ENCODE measurements around the gene RMND1.

Gene RMND1

GRCh38 chr6:151417477-151417876, 34.4 kb downstream of the RMND1 start:
- DNase-seq (ENCODE audit: low spot score) = no peak

- no peak for DNase-seq (ENCODE audit: low spot score)
These were observed 37.2 kb downstream of the RMND1 start for GRCh38 chr6:151414641-151415260.

GRCh38 chr6:151413372-151414145, 38.4 kb downstream of the RMND1 start:
- no peak for DNase-seq (ENCODE audit: low spot score)

GRCh38 chr6:151412909-151413308, 39.0 kb downstream of the RMND1 start:
- DNase-seq (ENCODE audit: low spot score) = no peak

GRCh38 chr6:151409679-151410078, 42.2 kb downstream of the RMND1 start:
- no peak for DNase-seq (ENCODE audit: low spot score)

- DNase-seq (ENCODE audit: low spot score) = no peak
These were observed 42.7 kb downstream of the RMND1 start for GRCh38 chr6:151409260-151409659.

GRCh38 chr6:151408858-151409257, 43.1 kb downstream of the RMND1 start:
- DNase-seq (ENCODE audit: low spot score) = no peak

GRCh38 chr6:151403919-151404308, 48.0 kb downstream of the RMND1 start:
- no peak for DNase-seq (ENCODE audit: low spot score)

- DNase-seq (ENCODE audit: low spot score) = no peak
These were observed 49.7 kb downstream of the RMND1 start for GRCh38 chr6:151402228-151402627.

- no peak for DNase-seq (ENCODE audit: low spot score)
These were observed 51.5 kb downstream of the RMND1 start for GRCh38 chr6:151400473-151400872.

- no peak for DNase-seq (ENCODE audit: low spot score)
These were observed 52.2 kb downstream of the RMND1 start for GRCh38 chr6:151399679-151400078.

- DNase-seq (ENCODE audit: low spot score) = no peak
These were observed 58.5 kb downstream of the RMND1 start for GRCh38 chr6:151393410-151393809.

GRCh38 chr6:151392427-151392826, 59.5 kb downstream of the RMND1 start:
- no peak for DNase-seq (ENCODE audit: low spot score)

GRCh38 chr6:151391471-151392413, 60.2 kb downstream of the RMND1 start, which contains the start of gene ZBTB2:
Gene ZBTB2, minus strand, starts transcription at chr6:151391559. Its CDS starts 17,922 bp downstream, at chr6:151373637.
- peak; percentile 70 for DNase-seq (ENCODE audit: low spot score)

GRCh38 chr6:151390851-151391470, 61.0 kb downstream of the RMND1 start:
- DNase-seq (ENCODE audit: low spot score) = peak; percentile 62

- peak; percentile 99 for DNase-seq (ENCODE audit: low spot score)
These were observed 61.6 kb downstream of the RMND1 start for GRCh38 chr6:151390276-151390850.

GRCh38 chr6:151389618-151390275, 62.2 kb downstream of the RMND1 start:
- peak; percentile 70 for DNase-seq (ENCODE audit: low spot score)

- DNase-seq (ENCODE audit: low spot score) = no peak
These were observed 62.8 kb downstream of the RMND1 start for GRCh38 chr6:151388997-151389617.

- DNase-seq (ENCODE audit: low spot score) = no peak
These were observed 63.7 kb downstream of the RMND1 start for GRCh38 chr6:151388236-151388635.

Data from SK-N-DZ (cell line).